Loucy (cell line): ENCODE measurements around the gene NAV2.

Source experiments
- H2AFZ ChIP-seq: fragments of 200-600 bp; sonication (generic); 2 replicates; pipeline ENCODE4 v1.6.0; 2016; ENCODE audit warnings: antibody characterized with exemption, mild to moderate bottlenecking, low read length, moderate library complexity
- H3F3A ChIP-seq: fragments of 200-600 bp; 2 replicates; pipeline ENCODE4 v1.6.0; 2016; ENCODE audit warnings: antibody characterized with exemption, low read depth, mild to moderate bottlenecking
- H3K27me3 ChIP-seq: fragments of 200-600 bp; sonication (generic); 2 replicates; pipeline ENCODE4 v1.6.1; 2014; ENCODE audit warnings: low read length, mild to moderate bottlenecking; ENCODE audit not compliant: insufficient read depth, poor library complexity, severe bottlenecking
- H3K36me3 ChIP-seq: fragments of 200-600 bp; sonication (generic); 2 replicates; pipeline ENCODE4 v1.6.1; 2016; ENCODE audit warnings: low read length; ENCODE audit not compliant: insufficient read depth
- H3K4me1 ChIP-seq: fragments of 200-600 bp; sonication (generic); 2 replicates; pipeline ENCODE4 v1.5.1; 2014; ENCODE audit warnings: low read length, mild to moderate bottlenecking; ENCODE audit not compliant: insufficient read depth, poor library complexity, severe bottlenecking
- H3K4me2 ChIP-seq: fragments of 200-600 bp; sonication (generic); 2 replicates; pipeline ENCODE4 v1.6.0; 2014; ENCODE audit warnings: antibody characterized with exemption, low read length, low read depth, mild to moderate bottlenecking; ENCODE audit not compliant: poor library complexity, severe bottlenecking
- H3K4me3 ChIP-seq: fragments of 200-600 bp; sonication (generic); 2 replicates; pipeline ENCODE4 v1.5.1; 2014; ENCODE audit warnings: low read length, mild to moderate bottlenecking, mixed read lengths; ENCODE audit not compliant: poor library complexity, severe bottlenecking
- H3K79me2 ChIP-seq: fragments of 200-600 bp; sonication (generic); 2 replicates; pipeline ENCODE4 v1.6.1; 2014; ENCODE audit warnings: low read length; ENCODE audit not compliant: insufficient read depth
- H3K9ac ChIP-seq: fragments of 200-600 bp; sonication (generic); 2 replicates; pipeline ENCODE4 v1.6.0; 2014; ENCODE audit warnings: mild to moderate bottlenecking, low read depth, low read length, moderate library complexity; ENCODE audit not compliant: poor library complexity, severe bottlenecking
- H3K9me2 ChIP-seq: fragments of 200-600 bp; sonication (generic); replicated peaks from 2 replicates; pipeline ENCODE4 v1.6.1; 2016; ENCODE audit warnings: low read depth, low read length, mixed read lengths
- H3K9me3 ChIP-seq: fragments of 200-600 bp; sonication (generic); 2 replicates; pipeline ENCODE4 v1.6.1; 2014; ENCODE audit warnings: mild to moderate bottlenecking, antibody characterized with exemption, low read length, low read depth; ENCODE audit not compliant: insufficient read depth
- H4K20me1 ChIP-seq: fragments of 200-600 bp; sonication (generic); 2 replicates; pipeline ENCODE4 v1.6.0; 2014; ENCODE audit warnings: antibody characterized with exemption, low read length, mild to moderate bottlenecking; ENCODE audit not compliant: insufficient read depth, poor library complexity, severe bottlenecking
- CTCF ChIP-seq: fragments of 200-600 bp; sonication (generic); conservative IDR thresholded peaks from 2 replicates; pipeline ENCODE4 v1.5.1; 2014; ENCODE audit warnings: mild to moderate bottlenecking, antibody characterized with exemption, low read length
- EZH2phosphoT487 ChIP-seq: fragments of 200-600 bp; IDR thresholded peaks from 2 replicates; pipeline ENCODE4 v1.6.1; 2018; ENCODE audit warnings: antibody characterized with exemption, mild to moderate bottlenecking, moderate library complexity, borderline replicate concordance

Gene NAV2

GRCh38 chr11:19962801-19963175 lies 250.2 kb downstream of the NAV2 start:
- Histone ChIP-seq H3K27me3 (no peaks in the 10 kb centered on the region), H3F3A (no peaks in the 10 kb centered on the region), H3K4me3 (no peak overlapping the region), H3K9me3 (no peaks in the 10 kb centered on the region), H3K4me1 (peaks cover 6% of the 10 kb centered on the region), H4K20me1 (no peaks in the 10 kb centered on the region), H2AFZ (no peak overlapping the region), H3K79me2 (no peaks in the 10 kb centered on the region), H3K36me3 (no peaks in the 10 kb centered on the region), H3K9me2 (no peaks in the 10 kb centered on the region), H3K4me2 (no peak overlapping the region), H3K9ac (no peak overlapping the region)
- no peak for TF ChIP-seq EZH2phosphoT487
- no peak for TF ChIP-seq CTCF

GRCh38 chr11:19963697-19964387 lies 251.2 kb downstream of the NAV2 start:
- H3K4me2 ChIP-seq: peak overlapping the region; percentile 13
- H4K20me1 ChIP-seq: no peaks in the 10 kb centered on the region
- H2AFZ ChIP-seq: no peak overlapping the region
- H3K4me1 ChIP-seq: peaks cover 6% of the 10 kb centered on the region
- no peaks in the 10 kb centered on the region for H3K36me3 ChIP-seq
- no peaks in the 10 kb centered on the region for H3K9me2 ChIP-seq
- no peaks in the 10 kb centered on the region for H3K79me2 ChIP-seq
- no peaks in the 10 kb centered on the region for H3F3A ChIP-seq
- H3K9me3 ChIP-seq: no peaks in the 10 kb centered on the region
- H3K27me3 ChIP-seq: no peaks in the 10 kb centered on the region
- TF ChIP-seq CTCF (no peak), EZH2phosphoT487 (no peak)
- no peak overlapping the region for H3K9ac ChIP-seq
- no peak overlapping the region for H3K4me3 ChIP-seq

- H2AFZ ChIP-seq: no peak overlapping the region
- H3K9me3 ChIP-seq: no peaks in the 10 kb centered on the region
- H3K9ac ChIP-seq: no peak overlapping the region
- no peaks in the 10 kb centered on the region for H3K79me2 ChIP-seq
- no peaks in the 10 kb centered on the region for H3K9me2 ChIP-seq
- H3K27me3 ChIP-seq: no peaks in the 10 kb centered on the region
- no peaks in the 10 kb centered on the region for H3K36me3 ChIP-seq
- no peak overlapping the region for H3K4me3 ChIP-seq
- H4K20me1 ChIP-seq: no peaks in the 10 kb centered on the region
- no peaks in the 10 kb centered on the region for H3F3A ChIP-seq
- TF ChIP-seq EZH2phosphoT487 (no peak), CTCF (no peak)
- H3K4me2 ChIP-seq: no peak overlapping the region
- H3K4me1 ChIP-seq: peaks cover 6% of the 10 kb centered on the region
These were observed 253.8 kb downstream of the NAV2 start for GRCh38 chr11:19966441-19966840.
